Left lung (tissue), 10 donors: Measurements from ENCODE around the gene A2ML1. TPM values are rescaled to one million over a fixed set of nuclear protein-coding genes. Genes with fewer than 3 reads are reported as not detected.

Source experiments
- ATAC-seq: fragments of 200-7000 bp; cut with Tn5 transposase; one replicate; pipeline ENCODE4 v1.9.1; 2020; ENCODE audit warnings: moderate library complexity
- DNase-seq, 4 donors: peaks; one replicate each; pipeline ENCODE4 v3.0.0-alpha.2; 2013 to 2020
- H3K27ac ChIP-seq, 2 donors: fragments of 200-600 bp; sonication (generic) in 1 of 2; one replicate each; pipeline versions ENCODE4 v1.5.0 to v1.8.0; 2020 to 2021
- H3K27me3 ChIP-seq, 2 donors: fragments of 200-600 bp; sonication (generic) in 1 of 2; one replicate each; pipeline versions ENCODE4 v1.5.0 to v1.8.0; 2020 to 2021
- H3K36me3 ChIP-seq, 2 donors: fragments of 200-600 bp; sonication (generic) in 1 of 2; one replicate each; pipeline versions ENCODE4 v1.5.0 to v1.8.0; 2020 to 2021
- H3K4me1 ChIP-seq, 2 donors: fragments of 200-600 bp; one replicate each; pipeline ENCODE4 v1.8.0; 2021
- H3K4me3 ChIP-seq, 2 donors: fragments of 200-600 bp; sonication (generic) in 1 of 2; one replicate each; pipeline versions ENCODE4 v1.5.0 to v1.8.0; 2020 to 2021; ENCODE audit warnings: mild to moderate bottlenecking in 1 of 2
- H3K9me3 ChIP-seq, 2 donors: fragments of 200-600 bp; sonication (generic) in 1 of 2; one replicate each; pipeline versions ENCODE4 v1.5.0 to v1.8.0; 2020 to 2021
- CTCF ChIP-seq, 2 donors: fragments of 200-600 bp; sonication (generic) in 1 of 2; IDR thresholded peaks; one replicate each; pipeline versions ENCODE4 v1.5.0 to v1.8.0; 2021; ENCODE audit warnings: antibody characterized with exemption in 2 of 2
- intact Hi-C, 2 donors: fragments of 100-400 bp; cut with DNase I; formaldehyde crosslinking; loops; one replicate each; pipeline versions ENCODE4 v1.11.2 to v1.14.2; 2022
- polyA plus RNA-seq, 6 donors: library from polyadenylated mRNA; unstranded; fragments of 120-200 nt; gene quantifications; one replicate each; pipeline ENCODE4 v1.2.1, GENCODE V29; 2013; ENCODE audit not compliant: insufficient read length in 6 of 6
- total RNA-seq, 2 donors: library from RNA; stranded (reverse); fragmentation: NEBNext Ultra II Directional; extraction: Animal tissue kit (Norgen Biotek cat#: 25700); gene quantifications; one replicate each; pipeline ENCODE4 v1.2.1, GENCODE V29; 2021
- donor health status: DM: no; HTN: yes; CAD: no.
- donor health status: DM: no; HTN: no; CAD: no.

The A2ML1 gene
- total and polyA plus RNA-seq, 8 donors = 0.72 to 0.94 (median 0.89) TPM; not detected in 2

- H3K27me3 ChIP-seq = no peaks in the 10 kb centered on the region
- H3K27ac ChIP-seq = no peak overlapping the region
- no peaks in the 10 kb centered on the region for H3K4me1 ChIP-seq
- H3K36me3 ChIP-seq = no peaks in the 10 kb centered on the region
- DNase-seq (no peak), ATAC-seq (no peak)
- no peak for TF ChIP-seq CTCF (IDR thresholded peaks at IDR 0.05)
- H3K9me3 ChIP-seq = no peaks in the 10 kb centered on the region
- intact Hi-C loops = loop anchor here in 1 of 2 donors (10.0 kb wide), 1 partner anchor 196 kb away; no protein-coding TSS in a partner anchor
- H3K4me3 ChIP-seq = no peak overlapping the region
Measured at GRCh38 chr12:8871068-8871467, 48.6 kb downstream of the A2ML1 start.

- Histone ChIP-seq H3K4me1 (no peaks in the 10 kb centered on the region), H3K9me3 (no peaks in the 10 kb centered on the region), H3K27ac (no peak overlapping the region), H3K27me3 (no peaks in the 10 kb centered on the region), H3K36me3 (no peaks in the 10 kb centered on the region), H3K4me3 (no peak overlapping the region)
- no peak for DNase-seq
- no peak for ATAC-seq
- intact Hi-C loops = loop anchor here in 1 of 2 donors (10.0 kb wide), 1 partner anchor 202 kb away; no protein-coding TSS in a partner anchor
- no peak for TF ChIP-seq CTCF (IDR thresholded peaks at IDR 0.05)
Measured at GRCh38 chr12:8876887-8877286, 54.5 kb downstream of the A2ML1 start.

- DNase-seq = no peak
- Histone ChIP-seq H3K27ac (no peak overlapping the region), H3K36me3 (no peaks in the 10 kb centered on the region), H3K27me3 (no peaks in the 10 kb centered on the region), H3K4me3 (no peak overlapping the region), H3K4me1 (no peaks in the 10 kb centered on the region), H3K9me3 (no peaks in the 10 kb centered on the region)
- intact Hi-C loops = no loop called here
- ATAC-seq = no peak
- no peak for TF ChIP-seq CTCF (IDR thresholded peaks at IDR 0.05)
Measured at GRCh38 chr12:8886502-8887284, 64.3 kb downstream of the A2ML1 start.

GRCh38 chr12:8887285-8887715, 64.9 kb downstream of the A2ML1 start:
- intact Hi-C loops = no loop called here
- ATAC-seq (no peak), DNase-seq (no peak)
- Histone ChIP-seq H3K27ac (no peak overlapping the region), H3K36me3 (no peaks in the 10 kb centered on the region), H3K9me3 (no peaks in the 10 kb centered on the region), H3K4me1 (no peaks in the 10 kb centered on the region), H3K4me3 (no peak overlapping the region), H3K27me3 (no peaks in the 10 kb centered on the region)
- no peak for TF ChIP-seq CTCF (IDR thresholded peaks at IDR 0.05)

- Histone ChIP-seq H3K27me3 (no peaks in the 10 kb centered on the region), H3K36me3 (no peaks in the 10 kb centered on the region), H3K9me3 (no peaks in the 10 kb centered on the region), H3K4me1 (no peaks in the 10 kb centered on the region), H3K27ac (no peak overlapping the region), H3K4me3 (peak overlapping the region in 1 of 2 donors; percentile 26)
- peak; percentile 81 to 90 for TF ChIP-seq CTCF (IDR thresholded peaks at IDR 0.05)
- peak in 2 of 4 donors; percentile 78 to 79 for DNase-seq
- peak; percentile 93 for ATAC-seq
- intact Hi-C loops = no loop called here
Measured at GRCh38 chr12:8890313-8891085, 68.1 kb downstream of the A2ML1 start.
